ENCODE measurements around the gene TMEM132D. TPM values are rescaled to one million over a fixed set of nuclear protein-coding genes. Genes with fewer than 3 reads are reported as not detected.

The TMEM132D gene
- total and polyA plus RNA-seq, 4 donors, result 0.01 to 0.14 (median 0.08) TPM

DNA sequence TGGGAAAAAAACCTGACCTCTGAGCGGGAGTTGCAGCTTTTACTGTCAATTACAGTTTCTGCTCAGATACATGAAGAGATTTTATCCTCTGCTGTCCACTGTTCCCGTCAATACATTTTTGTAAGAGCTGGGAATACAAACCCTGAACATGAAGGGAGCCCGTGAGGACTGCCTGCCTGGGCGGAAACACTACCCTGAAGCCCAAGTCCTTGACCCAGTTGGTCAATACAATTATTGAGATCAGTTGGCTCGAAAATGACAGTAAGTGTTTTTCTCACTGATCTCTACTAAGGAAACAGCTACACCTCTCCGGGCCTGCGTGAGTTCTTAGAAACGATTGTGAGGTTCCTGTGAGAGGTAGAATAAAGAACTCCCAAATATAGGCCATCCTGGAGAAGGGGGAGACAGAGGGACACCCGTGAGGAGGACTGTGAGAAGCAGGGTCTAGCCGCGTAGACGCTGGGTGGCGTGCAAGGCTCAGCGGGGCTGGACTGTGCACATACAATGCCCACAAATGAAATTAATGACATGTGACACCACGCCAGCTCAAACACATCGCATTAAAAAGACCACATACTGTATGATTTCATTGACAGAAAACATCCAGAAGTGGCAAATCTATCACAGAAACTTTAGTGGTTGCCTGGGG is 509.5 kb downstream of the TMEM132D start:
- no peak for DNase-seq (ENCODE audit: low spot score)
- Histone ChIP-seq H3K9ac (ENCODE audit: low read depth in 1 of 2, low read length in 2 of 2) (no peak overlapping the region), H3K27ac (ENCODE audit: low read depth in 1 of 2, low read length in 2 of 2) (no peak overlapping the region), H3K4me1 (ENCODE audit: control insufficient read depth in 4 of 4, insufficient read depth in 4 of 4, low read length in 3 of 4) (no peaks in the 10 kb centered on the region), H3K9me3 (ENCODE audit: control insufficient read depth in 4 of 4, low read length in 3 of 4) (peaks cover 0 to 4% (median 2%) of the 10 kb centered on the region in 4 donors), H3K36me3 (ENCODE audit: control insufficient read depth in 4 of 4, insufficient read depth in 3 of 4, low read depth in 1 of 4, low read length in 3 of 4) (no peaks in the 10 kb centered on the region), H3K4me3 (ENCODE audit: low read depth in 1 of 3, low read length in 3 of 3) (no peak overlapping the region), H3K27me3 (ENCODE audit: control insufficient read depth in 4 of 4, insufficient read depth in 4 of 4, low read length in 3 of 4) (no peaks in the 10 kb centered on the region)
- 72% methylated on average over 16 of the region's 16 CpGs for WGBS
- TF ChIP-seq GABPA (IDR thresholded peaks at IDR 0.05 in 1 of 2, conservative IDR thresholded peaks at IDR 0.05 in 1 of 2) (no peak), RAD21 (IDR thresholded peaks at IDR 0.05) (no peak), NR2F2 (IDR thresholded peaks at IDR 0.05) (no peak), YY1 (IDR thresholded peaks at IDR 0.05) (no peak), JUND (IDR thresholded peaks at IDR 0.05) (no peak), HNF4A (conservative IDR thresholded peaks at IDR 0.05) (no peak), FOXA1 (IDR thresholded peaks at IDR 0.05) (no peak)

- H3K27ac ChIP-seq (ENCODE audit: low read depth in 1 of 2, low read length in 2 of 2), result no peak overlapping the region
- peaks cover 0 to 4% (median 0%) of the 10 kb centered on the region in 4 donors for H3K9me3 ChIP-seq (ENCODE audit: control insufficient read depth in 4 of 4, low read length in 3 of 4)
- WGBS, result 67% methylated on average over 5 of the region's 5 CpGs
- H3K36me3 ChIP-seq (ENCODE audit: control insufficient read depth in 4 of 4, insufficient read depth in 3 of 4, low read depth in 1 of 4, low read length in 3 of 4), result no peaks in the 10 kb centered on the region
- H3K27me3 ChIP-seq (ENCODE audit: control insufficient read depth in 4 of 4, insufficient read depth in 4 of 4, low read length in 3 of 4), result no peaks in the 10 kb centered on the region
- TF ChIP-seq RXRA (IDR thresholded peaks at IDR 0.05) (no peak), GABPA (IDR thresholded peaks at IDR 0.05 in 1 of 2, conservative IDR thresholded peaks at IDR 0.05 in 1 of 2) (no peak), SP1 (IDR thresholded peaks at IDR 0.05) (no peak), CTCF (IDR thresholded peaks at IDR 0.05; ENCODE audit: low read depth, low read length, missing input control) (no peak), FOXA1 (IDR thresholded peaks at IDR 0.05) (no peak), ATF3 (IDR thresholded peaks at IDR 0.05) (no peak), FOXA2 (IDR thresholded peaks at IDR 0.05) (no peak), ZBTB33 (IDR thresholded peaks at IDR 0.05) (no peak), JUND (IDR thresholded peaks at IDR 0.05) (no peak), NR2F2 (IDR thresholded peaks at IDR 0.05) (no peak), EGR1 (IDR thresholded peaks at IDR 0.05; ENCODE audit: low read depth in 2 of 2) (no peak), HNF4G (IDR thresholded peaks at IDR 0.05) (no peak), TAF1 (conservative IDR thresholded peaks at IDR 0.05) (no peak), MAX (IDR thresholded peaks at IDR 0.05) (no peak), RAD21 (IDR thresholded peaks at IDR 0.05) (no peak)
- no peak overlapping the region for H3K9ac ChIP-seq (ENCODE audit: low read depth in 1 of 2, low read length in 2 of 2)
- DNase-seq (ENCODE audit: low spot score), result no peak
- H3K4me3 ChIP-seq (ENCODE audit: low read depth in 1 of 3, low read length in 3 of 3), result no peak overlapping the region
- H3K4me1 ChIP-seq (ENCODE audit: control insufficient read depth in 4 of 4, insufficient read depth in 4 of 4, low read length in 3 of 4), result no peaks in the 10 kb centered on the region
These were observed 510.4 kb downstream of the TMEM132D start for GRCh38 chr12:129393357-129393937.

Data from liver (tissue), 9 donors.